ENCODE measurements around the gene DIRAS3.

- no peak for TF ChIP-seq CTCF (conservative IDR thresholded peaks at IDR 0.05)
- no peak for TF ChIP-seq ZFX (IDR thresholded peaks at IDR 0.05)
Measured at GRCh38 chr1:68087184-68087583, 36.8 kb upstream of the DIRAS3 start.
